Effector memory CD4-positive, alpha-beta T cell (primary cell): ENCODE measurements around the gene HOMER2.

Experiments
- DNase-seq, 3 donors: peaks; one replicate each; pipeline ENCODE4 v3.0.0-alpha.2; 2020
- H3K27ac ChIP-seq: 2 replicates; pipeline ENCODE4 v1.7.0; 2013; ENCODE audit warnings: mild to moderate bottlenecking, low read length, moderate library complexity; ENCODE audit not compliant: insufficient read depth, poor library complexity, severe bottlenecking
- H3K27me3 ChIP-seq: replicated peaks from 2 replicates; pipeline ENCODE4 v1.7.0; 2013; ENCODE audit warnings: mild to moderate bottlenecking, low read length; ENCODE audit not compliant: insufficient read depth, control insufficient read depth, poor library complexity, severe bottlenecking
- H3K36me3 ChIP-seq: 2 replicates; pipeline ENCODE4 v1.7.0; 2013; ENCODE audit warnings: mild to moderate bottlenecking, low read length, moderate library complexity; ENCODE audit not compliant: control insufficient read depth, insufficient read depth
- H3K4me1 ChIP-seq: 2 replicates; pipeline ENCODE4 v1.7.0; 2013; ENCODE audit warnings: low read length, mild to moderate bottlenecking; ENCODE audit not compliant: control insufficient read depth, insufficient read depth, poor library complexity, severe bottlenecking
- H3K4me3 ChIP-seq: 2 replicates; pipeline ENCODE4 v1.7.0; 2013; ENCODE audit warnings: low read length, low read depth, mild to moderate bottlenecking; ENCODE audit not compliant: insufficient read depth, poor library complexity, severe bottlenecking
- H3K9me3 ChIP-seq: 2 replicates; pipeline ENCODE4 v1.7.0; 2013; ENCODE audit warnings: mild to moderate bottlenecking, low read length, moderate library complexity; ENCODE audit not compliant: control insufficient read depth

HOMER2 gene

DNA sequence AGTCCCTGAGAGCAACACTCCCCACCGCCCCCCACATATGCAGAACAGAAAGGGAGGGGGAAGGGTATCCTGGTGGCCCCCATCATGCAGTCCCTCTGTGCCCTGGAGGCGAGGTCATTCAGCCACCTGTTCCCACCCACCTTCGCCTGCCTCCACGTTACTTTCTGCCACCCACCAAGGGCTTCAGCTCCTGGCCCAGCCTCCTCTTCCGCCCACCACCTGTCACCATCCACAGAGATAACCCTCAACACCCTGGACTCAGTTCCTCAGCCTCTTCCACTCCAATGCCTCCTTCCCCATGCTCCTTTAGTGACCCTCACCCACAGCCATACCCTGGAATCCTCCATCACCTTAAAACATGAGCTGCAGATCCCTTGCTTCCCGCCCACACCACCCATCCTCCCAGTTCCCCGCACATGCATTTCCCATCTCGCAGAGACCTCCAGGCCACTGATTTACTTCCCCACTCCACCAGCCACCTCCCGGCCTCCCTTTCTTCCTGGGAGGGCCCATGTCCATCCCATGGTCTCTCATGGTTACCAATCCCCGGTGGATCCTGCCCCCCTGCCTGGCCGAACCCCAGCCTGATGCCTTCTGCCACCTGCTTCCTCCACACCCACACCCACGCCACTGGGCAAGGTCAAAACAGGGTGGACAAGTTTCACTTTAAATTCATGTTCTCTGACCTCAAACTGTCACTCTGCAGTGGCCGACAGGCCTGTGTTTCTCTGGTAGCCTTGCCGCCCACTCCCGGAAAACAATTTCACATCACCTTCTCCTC lies 18.2 kb downstream of the HOMER2 start:
- H3K27me3 ChIP-seq: no peaks in the 10 kb centered on the region
- no peaks in the 10 kb centered on the region for H3K36me3 ChIP-seq
- DNase-seq: no peak
- H3K27ac ChIP-seq: no peak overlapping the region
- H3K4me3 ChIP-seq: no peak overlapping the region
- H3K9me3 ChIP-seq: no peaks in the 10 kb centered on the region
- no peaks in the 10 kb centered on the region for H3K4me1 ChIP-seq

DNA sequence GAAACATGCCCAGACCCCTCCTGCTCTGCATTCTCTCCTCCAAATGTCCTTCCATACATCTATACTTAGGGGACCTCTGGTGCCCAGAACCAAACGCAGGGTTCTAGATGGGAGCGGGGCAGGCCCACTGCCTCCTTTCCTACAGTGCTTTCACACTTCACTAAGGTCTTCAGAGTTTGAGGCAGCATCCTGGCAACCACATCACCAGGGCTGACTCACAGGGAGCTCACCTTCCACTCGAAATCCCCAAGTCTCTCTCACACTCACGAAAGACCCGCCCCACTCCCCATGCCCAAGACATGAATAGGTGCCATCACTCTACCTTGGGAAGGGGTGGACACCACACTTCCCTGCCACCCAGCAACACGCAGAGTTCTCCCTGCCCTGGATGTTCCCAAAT lies 18.9 kb downstream of the HOMER2 start:
- Histone ChIP-seq H3K36me3 (no peaks in the 10 kb centered on the region), H3K27me3 (no peaks in the 10 kb centered on the region), H3K4me3 (no peak overlapping the region), H3K27ac (no peak overlapping the region), H3K9me3 (no peaks in the 10 kb centered on the region), H3K4me1 (no peaks in the 10 kb centered on the region)
- DNase-seq: no peak

DNA sequence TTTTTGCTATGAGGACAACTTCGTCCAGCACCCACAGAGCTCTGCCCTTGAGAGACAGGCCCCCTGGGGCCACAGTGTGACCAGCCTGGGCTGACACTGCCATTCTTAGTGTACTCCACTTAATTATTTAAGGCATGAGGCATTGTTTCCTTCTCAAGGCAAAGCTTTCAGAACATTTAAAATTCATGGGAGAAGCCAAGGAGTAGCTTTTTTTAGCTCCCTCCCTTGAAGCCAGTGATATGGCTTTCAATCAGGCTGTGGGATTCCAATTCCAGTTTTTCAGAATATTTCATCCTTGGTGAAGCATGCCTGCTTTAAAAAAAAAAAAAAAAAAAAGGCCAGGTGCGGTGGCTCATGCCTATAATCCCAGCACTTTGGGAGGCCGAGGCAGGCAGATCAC lies 21.3 kb downstream of the HOMER2 start:
- DNase-seq: no peak
- Histone ChIP-seq H3K9me3 (no peaks in the 10 kb centered on the region), H3K4me3 (no peak overlapping the region), H3K27ac (no peak overlapping the region), H3K4me1 (no peaks in the 10 kb centered on the region), H3K36me3 (no peaks in the 10 kb centered on the region), H3K27me3 (no peaks in the 10 kb centered on the region)

DNA sequence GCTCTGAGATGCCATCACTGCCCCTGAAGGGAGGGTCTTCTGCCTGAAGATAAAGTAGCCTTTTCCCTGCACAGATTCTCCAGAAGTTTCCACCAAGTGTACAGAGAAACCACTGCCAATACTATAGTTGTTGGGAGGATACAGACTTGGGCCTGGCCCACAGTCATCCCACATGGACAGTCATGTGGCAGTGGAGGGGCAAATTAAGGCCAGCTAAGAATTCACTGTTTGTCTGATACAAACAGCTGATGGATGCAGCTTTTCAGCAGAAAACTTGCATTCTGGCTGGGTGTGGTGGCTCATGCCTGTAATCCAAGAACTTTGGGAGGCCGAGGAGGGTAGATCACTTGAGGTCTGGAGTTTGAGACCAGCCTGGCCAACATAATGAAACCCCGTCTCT lies 22.1 kb downstream of the HOMER2 start:
- H3K36me3 ChIP-seq: no peaks in the 10 kb centered on the region
- H3K4me3 ChIP-seq: no peak overlapping the region
- no peak for DNase-seq
- no peak overlapping the region for H3K27ac ChIP-seq
- no peaks in the 10 kb centered on the region for H3K4me1 ChIP-seq
- no peaks in the 10 kb centered on the region for H3K27me3 ChIP-seq
- no peaks in the 10 kb centered on the region for H3K9me3 ChIP-seq

DNA sequence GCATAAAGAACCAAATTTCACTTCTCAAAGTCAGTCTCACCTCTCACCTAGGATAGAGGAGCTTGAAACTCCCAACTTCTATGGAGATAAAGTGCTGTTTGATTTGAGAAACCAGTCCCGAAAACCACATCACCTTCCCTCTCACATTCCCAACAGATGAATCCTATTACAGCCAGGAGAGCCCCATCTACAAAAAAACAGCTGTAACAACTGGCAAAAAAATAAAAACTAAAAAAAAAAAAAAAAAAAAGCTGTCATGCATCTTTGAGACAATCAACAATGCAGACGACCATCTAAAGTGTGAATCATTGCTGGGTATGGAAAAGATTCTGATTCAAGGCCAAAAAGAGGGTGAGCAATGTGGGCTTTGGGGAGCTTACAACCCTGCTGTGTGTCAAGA lies 23.8 kb downstream of the HOMER2 start:
- H3K36me3 ChIP-seq: no peaks in the 10 kb centered on the region
- no peak overlapping the region for H3K27ac ChIP-seq
- H3K27me3 ChIP-seq: no peaks in the 10 kb centered on the region
- H3K9me3 ChIP-seq: no peaks in the 10 kb centered on the region
- DNase-seq: no peak
- no peak overlapping the region for H3K4me3 ChIP-seq
- H3K4me1 ChIP-seq: no peaks in the 10 kb centered on the region

GRCh38 chr15:82923744-82924143 lies 28.8 kb downstream of the HOMER2 start:
- Histone ChIP-seq H3K27ac (no peak overlapping the region), H3K4me3 (no peak overlapping the region), H3K9me3 (no peaks in the 10 kb centered on the region), H3K27me3 (no peaks in the 10 kb centered on the region), H3K4me1 (no peaks in the 10 kb centered on the region), H3K36me3 (no peaks in the 10 kb centered on the region)
- DNase-seq: no peak

DNA sequence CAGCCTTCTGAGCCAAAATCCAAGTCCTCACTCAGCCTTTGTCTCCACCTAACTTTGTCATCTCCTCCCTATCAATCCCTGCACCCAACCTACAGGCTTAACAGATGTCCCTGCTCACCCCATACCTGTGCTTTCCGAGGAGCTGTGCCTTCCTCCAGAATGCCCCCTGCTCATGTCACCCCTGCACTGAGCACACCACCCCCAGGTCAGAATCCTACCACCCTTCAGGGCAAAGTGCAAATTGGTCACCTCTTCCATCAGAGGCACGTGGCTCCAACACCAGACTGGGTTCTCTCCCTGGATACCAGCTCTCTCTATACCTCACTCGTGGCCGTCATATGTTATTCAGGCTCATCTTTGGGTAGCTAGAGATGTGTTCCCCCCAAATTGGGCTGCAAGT lies 29.8 kb downstream of the HOMER2 start:
- DNase-seq: no peak
- Histone ChIP-seq H3K4me3 (no peak overlapping the region), H3K27me3 (no peaks in the 10 kb centered on the region), H3K9me3 (no peaks in the 10 kb centered on the region), H3K4me1 (no peaks in the 10 kb centered on the region), H3K36me3 (no peaks in the 10 kb centered on the region), H3K27ac (no peak overlapping the region)

- no peak for DNase-seq
- no peaks in the 10 kb centered on the region for H3K36me3 ChIP-seq
- no peaks in the 10 kb centered on the region for H3K27me3 ChIP-seq
- H3K27ac ChIP-seq: no peak overlapping the region
- no peak overlapping the region for H3K4me3 ChIP-seq
- H3K4me1 ChIP-seq: no peaks in the 10 kb centered on the region
- no peaks in the 10 kb centered on the region for H3K9me3 ChIP-seq
Observed at GRCh38 chr15:82921939-82922338, 30.6 kb downstream of the HOMER2 start.

DNA sequence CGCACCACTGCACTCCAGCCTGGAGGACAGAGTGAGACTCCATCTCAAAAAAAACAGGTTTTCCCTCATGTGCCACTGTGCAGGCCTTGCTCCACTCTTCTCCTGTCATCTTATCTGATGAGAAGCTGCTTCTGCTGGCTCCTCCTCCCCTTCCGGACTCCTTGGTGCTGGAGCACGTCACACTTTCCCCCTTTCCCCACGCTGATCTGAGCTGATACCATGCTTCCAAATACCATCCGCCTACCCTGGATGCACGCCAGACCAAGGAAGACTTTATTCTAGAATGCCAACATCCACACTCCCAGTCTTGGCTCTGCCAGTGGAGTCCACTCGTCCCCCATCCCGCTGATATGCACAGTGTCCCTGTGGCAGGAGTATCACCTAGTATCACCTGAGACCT lies 31.3 kb downstream of the HOMER2 start:
- DNase-seq: no peak
- Histone ChIP-seq H3K27ac (no peak overlapping the region), H3K27me3 (no peaks in the 10 kb centered on the region), H3K4me3 (no peak overlapping the region), H3K36me3 (no peaks in the 10 kb centered on the region), H3K4me1 (no peaks in the 10 kb centered on the region), H3K9me3 (no peaks in the 10 kb centered on the region)

- H3K9me3 ChIP-seq: no peaks in the 10 kb centered on the region
- no peaks in the 10 kb centered on the region for H3K4me1 ChIP-seq
- H3K27ac ChIP-seq: no peak overlapping the region
- no peak overlapping the region for H3K4me3 ChIP-seq
- H3K27me3 ChIP-seq: no peaks in the 10 kb centered on the region
- no peak for DNase-seq
- no peaks in the 10 kb centered on the region for H3K36me3 ChIP-seq
Observed at GRCh38 chr15:82919231-82919886, 33.2 kb downstream of the HOMER2 start.
